Activated naive CD4-positive, alpha-beta T cell treated with anti-CD3 and anti-CD28 coated beads, Interleukin-2, amount 50 U/mL, for 72 hours (primary cell): ENCODE results near the gene BRAT1. TPM values are rescaled to one million over a fixed set of nuclear protein-coding genes. Genes with fewer than 3 reads are reported as not detected.

Experiments used
- ATAC-seq, 2 donors: fragments of 150-1000 bp; cut with Tn5 transposase; 2 replicates each; pipeline ENCODE4 v1.10.0; 2021; ENCODE audit warnings: mild to moderate bottlenecking in 2 of 2, moderate library complexity in 2 of 2
- DNase-seq, 2 donors: peaks; one replicate each; pipeline ENCODE4 v3.0.0; 2021 to 2022; ENCODE audit warnings: low spot score in 2 of 2
- H3K27ac Mint-ChIP-seq, 2 donors: one replicate each; pipeline ENCODE4 v1.8.0; 2022; ENCODE audit warnings: mild to moderate bottlenecking in 2 of 2, mixed read lengths in 2 of 2
- H3K36me3 Mint-ChIP-seq, 2 donors: one replicate each; pipeline ENCODE4 v1.8.0; 2022; ENCODE audit warnings: mixed read lengths in 2 of 2
- H3K9me3 Mint-ChIP-seq, 2 donors: one replicate each; pipeline ENCODE4 v1.8.0; 2022; ENCODE audit warnings: mixed read lengths in 2 of 2
- total RNA-seq, 2 donors: library from RNA; stranded (reverse); gene quantifications; one replicate each; pipeline ENCODE4 v1.2.3, GENCODE V29; 2022

The BRAT1 gene
- total RNA-seq, 2 donors from 2014 or later = 26.5 to 37.5 TPM

DNA sequence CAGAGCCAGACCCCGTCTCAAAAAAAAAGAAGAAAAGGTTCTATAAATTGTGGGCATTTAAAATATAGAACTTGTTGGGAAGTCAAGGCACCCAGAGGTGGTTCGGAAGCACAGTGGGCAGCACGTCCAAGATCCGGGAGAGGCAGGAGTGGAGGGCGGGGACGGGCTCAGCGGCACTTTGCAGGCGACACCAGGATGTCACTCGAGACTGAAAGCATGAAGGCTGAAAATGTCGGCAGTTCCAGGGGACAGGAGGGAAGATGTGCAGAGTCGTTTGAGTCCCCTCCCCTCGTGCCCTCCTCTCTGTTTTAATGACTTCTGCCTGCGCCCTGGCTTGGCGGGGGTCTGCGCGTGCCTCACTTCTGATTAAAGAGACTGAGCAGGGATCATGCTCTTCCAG lies 34.0 kb upstream of the BRAT1 start:
- H3K27ac Mint-ChIP-seq = peak overlapping the region in 1 of 2 donors; percentile 44
- DNase-seq (no peak), ATAC-seq (no peak)
- H3K9me3 Mint-ChIP-seq = no peaks in the 10 kb centered on the region
- H3K36me3 Mint-ChIP-seq = no peaks in the 10 kb centered on the region

DNA sequence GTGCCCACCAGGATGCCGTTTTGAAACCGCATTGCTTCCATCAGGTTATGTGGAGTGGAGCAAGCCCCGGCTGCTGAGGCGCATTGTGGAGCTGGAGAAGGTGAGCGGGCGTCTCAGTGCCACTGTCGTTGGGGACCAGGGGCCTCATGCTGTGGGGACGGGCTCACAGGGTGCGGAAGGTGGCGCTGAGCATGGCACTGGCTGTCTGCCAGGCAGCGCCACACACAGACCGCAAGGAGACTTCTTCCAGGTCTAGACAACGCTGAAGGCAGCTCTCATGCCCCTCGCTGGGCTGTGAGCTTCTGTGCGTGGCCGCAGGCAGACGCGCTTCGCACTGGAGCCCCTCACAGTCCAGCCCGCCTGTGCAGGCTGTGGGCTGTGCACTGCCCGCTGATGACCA lies 32.5 kb upstream of the BRAT1 start:
- DNase-seq (no peak), ATAC-seq (no peak)
- no peak overlapping the region for H3K27ac Mint-ChIP-seq
- H3K36me3 Mint-ChIP-seq = no peaks in the 10 kb centered on the region
- H3K9me3 Mint-ChIP-seq = no peaks in the 10 kb centered on the region

DNA sequence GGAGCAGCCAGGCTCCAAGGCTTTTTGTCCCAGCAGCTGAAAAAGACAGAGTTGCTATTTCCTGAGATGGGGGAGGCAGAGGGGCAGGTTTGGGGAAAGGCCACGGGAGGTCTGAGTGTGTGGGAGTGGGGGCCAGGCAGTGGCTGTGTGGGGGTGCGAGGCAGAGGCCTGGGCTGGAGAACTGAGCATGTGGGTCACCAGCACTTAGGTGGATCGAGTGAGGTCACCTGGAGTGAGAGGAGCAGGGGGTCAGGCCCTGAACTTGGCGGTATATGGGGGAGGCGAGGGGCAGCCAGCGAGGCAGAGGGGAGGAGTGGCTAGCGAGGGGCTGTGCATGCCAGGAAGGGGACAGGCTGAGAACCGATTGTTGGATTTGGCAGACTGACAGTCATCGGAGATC lies 31.8 kb upstream of the BRAT1 start:
- Mint-ChIP-seq H3K9me3 (no peaks in the 10 kb centered on the region), H3K36me3 (no peaks in the 10 kb centered on the region), H3K27ac (no peak overlapping the region)
- ATAC-seq (no peak), DNase-seq (no peak)

DNA sequence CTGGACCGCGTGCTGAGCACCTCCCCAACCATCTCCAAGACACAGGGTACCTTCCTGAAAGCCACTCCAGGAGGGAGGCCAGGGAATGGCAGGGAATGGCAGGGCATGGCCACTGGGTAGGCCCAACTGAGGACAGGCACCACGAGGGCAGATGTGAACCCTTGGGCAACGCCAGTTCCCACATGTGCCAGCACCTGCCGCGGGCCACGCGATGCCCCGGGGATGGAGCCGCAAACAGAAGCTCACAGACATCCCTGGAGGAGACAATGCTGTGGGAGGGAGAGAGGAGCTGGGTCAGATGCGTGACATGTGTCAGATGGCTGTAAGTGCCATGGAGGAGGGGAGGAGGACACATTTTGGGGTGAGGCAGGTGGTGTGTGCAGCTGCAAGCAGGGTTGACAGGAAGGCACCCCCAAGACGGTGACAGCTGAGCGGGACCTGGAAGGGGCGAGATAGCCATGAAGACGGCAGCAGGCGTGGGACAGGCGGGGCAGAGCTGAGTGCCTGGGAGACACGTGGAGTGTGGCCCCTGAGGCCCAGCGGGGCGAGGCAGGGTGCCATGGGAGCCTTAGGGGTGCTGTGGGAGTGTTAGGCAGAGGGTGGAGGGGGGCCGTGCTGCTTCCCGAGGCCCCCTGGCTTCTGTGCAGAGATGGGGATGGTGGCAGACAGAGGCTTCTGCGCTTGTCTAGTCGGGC lies 31.1 kb upstream of the BRAT1 start:
- H3K27ac Mint-ChIP-seq = peak overlapping the region in 1 of 2 donors; percentile 26
- no peak for DNase-seq
- no peak for ATAC-seq
- H3K9me3 Mint-ChIP-seq = no peaks in the 10 kb centered on the region
- no peaks in the 10 kb centered on the region for H3K36me3 Mint-ChIP-seq

- DNase-seq = no peak
Measured at GRCh38 chr7:2585446-2585845, 30.1 kb upstream of the BRAT1 start.

GRCh38 chr7:2583798-2584580 lies 28.7 kb upstream of the BRAT1 start:
- Mint-ChIP-seq H3K36me3 (no peaks in the 10 kb centered on the region), H3K27ac (no peak overlapping the region), H3K9me3 (no peaks in the 10 kb centered on the region)
- DNase-seq (no peak), ATAC-seq (no peak)

More at GRCh38 chr7:2585446-2585845, 30.1 kb upstream of the BRAT1 start:
- no peak overlapping the region for H3K27ac Mint-ChIP-seq
- H3K36me3 Mint-ChIP-seq = no peaks in the 10 kb centered on the region
- ATAC-seq = no peak
- no peaks in the 10 kb centered on the region for H3K9me3 Mint-ChIP-seq

DNA sequence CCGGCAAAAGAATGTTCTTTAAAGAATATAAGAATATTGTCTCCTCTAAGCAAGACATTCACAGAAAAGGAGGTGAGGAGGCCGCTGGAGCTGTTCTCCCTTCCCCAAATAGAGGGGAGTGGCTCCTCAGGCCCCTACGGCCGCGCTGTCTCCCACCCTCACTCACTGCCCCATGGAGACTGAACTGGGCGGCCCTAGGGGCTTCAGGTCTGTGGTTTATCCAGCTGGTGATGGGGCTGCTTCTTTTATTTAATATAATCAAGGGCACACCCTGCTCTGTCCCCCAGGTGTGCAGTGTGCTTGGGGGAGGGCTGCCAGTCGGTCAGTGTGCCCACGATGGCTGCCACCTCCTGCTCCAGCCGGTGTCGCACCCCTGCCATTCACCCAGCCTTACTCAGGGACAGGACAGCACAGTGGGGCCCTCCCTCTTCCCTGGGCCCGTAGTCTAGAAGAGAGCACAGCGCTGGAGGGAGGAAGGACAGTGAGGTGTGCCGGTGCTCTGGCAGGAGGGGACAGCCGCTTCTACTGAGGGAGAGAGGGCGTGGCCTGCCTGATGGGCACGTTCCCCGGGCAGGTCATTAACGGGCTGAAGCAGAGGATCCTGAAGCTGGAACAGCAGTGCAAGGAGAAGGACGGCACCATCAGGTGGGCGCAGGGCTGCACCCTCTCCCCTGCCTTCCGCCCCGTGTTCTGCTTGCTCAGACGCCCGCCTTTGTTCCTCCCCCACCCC lies 26.8 kb upstream of the BRAT1 start:
- Mint-ChIP-seq H3K9me3 (no peaks in the 10 kb centered on the region), H3K27ac (no peak overlapping the region), H3K36me3 (peaks cover 0 to under 1% of the 10 kb centered on the region in 2 donors)
- ATAC-seq (no peak), DNase-seq (no peak)

DNA sequence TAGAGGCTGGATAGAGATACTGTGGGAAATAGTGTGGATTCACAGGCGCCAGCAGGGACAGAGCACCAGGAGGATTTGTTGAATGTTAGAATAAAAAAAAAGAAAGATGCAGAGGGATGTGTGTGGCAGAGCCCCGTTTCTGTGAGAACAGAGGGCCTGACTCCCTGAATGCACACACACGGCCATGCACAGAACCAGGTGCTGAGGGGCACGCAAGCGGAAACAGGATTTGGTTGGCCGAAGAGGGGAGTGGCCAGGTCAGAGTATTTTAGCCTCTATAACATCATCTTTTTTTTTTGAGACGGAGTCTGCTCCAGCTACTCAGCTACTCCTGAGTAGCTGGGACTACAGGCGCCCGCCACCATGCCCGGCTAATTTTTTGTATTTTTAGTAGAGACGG lies 25.3 kb upstream of the BRAT1 start:
- no peak overlapping the region for H3K27ac Mint-ChIP-seq
- ATAC-seq = no peak
- peaks cover 0 to 7% of the 10 kb centered on the region in 2 donors for H3K36me3 Mint-ChIP-seq
- H3K9me3 Mint-ChIP-seq = no peaks in the 10 kb centered on the region
- no peak for DNase-seq

DNA sequence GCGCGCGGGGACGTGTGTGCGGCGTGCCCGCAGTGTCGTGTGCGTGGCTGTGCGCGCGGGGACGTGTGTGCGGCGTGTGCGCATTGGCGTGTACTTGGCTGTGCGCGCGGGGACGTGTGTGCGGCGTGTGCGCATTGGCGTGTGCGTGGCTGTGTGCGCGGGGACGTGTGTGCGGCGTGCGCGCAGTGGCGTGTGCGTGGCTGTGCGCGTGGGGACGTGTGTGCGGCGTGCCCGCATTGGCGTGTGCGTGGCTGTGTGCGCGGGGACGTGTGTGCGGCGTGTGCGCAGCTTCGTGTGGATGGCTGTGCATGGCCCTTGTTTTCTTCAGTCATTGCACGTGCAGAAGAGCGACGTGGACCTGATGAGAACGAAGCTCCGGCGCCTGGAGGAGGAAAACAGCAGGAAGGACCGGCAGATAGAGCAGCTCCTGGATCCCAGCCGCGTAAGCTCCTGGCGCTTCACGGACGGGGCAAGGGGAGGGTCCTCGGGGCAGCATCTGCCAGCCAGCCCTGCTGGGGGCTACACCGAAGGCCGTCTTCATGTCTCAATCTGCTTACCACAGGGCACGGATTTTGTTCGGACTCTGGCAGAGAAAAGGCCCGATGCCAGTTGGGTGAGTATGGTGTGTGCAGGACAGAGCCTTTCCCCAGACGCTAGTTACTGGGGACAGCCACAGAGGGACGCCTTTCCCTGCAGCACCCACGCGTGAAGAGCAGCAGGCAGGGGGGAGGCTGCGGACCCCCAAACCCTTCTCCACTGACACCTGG lies 22.8 kb upstream of the BRAT1 start:
- no peaks in the 10 kb centered on the region for H3K9me3 Mint-ChIP-seq
- no peak for DNase-seq
- peaks cover 0 to 7% of the 10 kb centered on the region in 2 donors for H3K36me3 Mint-ChIP-seq
- no peak for ATAC-seq
- H3K27ac Mint-ChIP-seq = no peak overlapping the region

- no peaks in the 10 kb centered on the region for H3K9me3 Mint-ChIP-seq
- H3K27ac Mint-ChIP-seq = no peak overlapping the region
- H3K36me3 Mint-ChIP-seq = peaks cover 0 to 7% of the 10 kb centered on the region in 2 donors
- ATAC-seq (no peak), DNase-seq (no peak)
Measured at GRCh38 chr7:2576742-2577491, 21.6 kb upstream of the BRAT1 start.

DNA sequence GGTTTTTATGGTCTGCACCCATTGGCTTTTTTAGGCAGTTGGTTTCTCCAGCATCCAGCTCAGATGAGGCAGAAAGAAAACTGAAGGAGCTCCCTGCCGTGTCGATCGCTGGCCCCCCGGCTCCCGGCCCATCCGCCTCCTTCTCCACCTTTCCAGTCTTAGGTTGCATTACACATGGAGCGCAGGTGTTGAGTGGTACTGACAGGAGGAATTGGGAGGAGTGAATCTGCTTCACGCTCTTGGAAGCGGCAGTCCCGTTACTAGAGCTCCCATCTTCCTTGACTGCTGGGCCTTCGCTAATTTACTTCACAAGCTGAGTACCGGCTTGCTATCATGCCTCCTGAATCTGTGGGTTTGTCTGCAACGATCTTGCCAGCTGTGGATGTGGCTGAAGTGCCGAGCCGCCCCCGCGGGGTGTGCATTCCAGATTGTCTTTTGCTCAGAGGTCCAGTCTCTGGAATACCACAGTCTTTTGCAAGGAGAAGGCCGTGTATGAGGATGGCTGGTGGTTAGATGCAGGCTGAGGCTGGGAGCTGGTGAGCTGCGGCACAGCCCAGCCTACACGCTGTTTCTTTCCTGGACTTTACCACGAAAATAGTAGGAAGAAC lies 20.5 kb upstream of the BRAT1 start:
- ATAC-seq (no peak), DNase-seq (no peak)
- Mint-ChIP-seq H3K36me3 (peaks cover 0 to 7% of the 10 kb centered on the region in 2 donors), H3K27ac (no peak overlapping the region), H3K9me3 (no peaks in the 10 kb centered on the region)

- no peaks in the 10 kb centered on the region for H3K9me3 Mint-ChIP-seq
- ATAC-seq = no peak
- DNase-seq = no peak
- H3K27ac Mint-ChIP-seq = peak overlapping the region in 1 of 2 donors; percentile 61
- peaks cover 0 to 7% of the 10 kb centered on the region in 2 donors for H3K36me3 Mint-ChIP-seq
Measured at GRCh38 chr7:2575046-2575732, 19.9 kb upstream of the BRAT1 start.

GRCh38 chr7:2573761-2574160 lies 18.4 kb upstream of the BRAT1 start:
- Mint-ChIP-seq H3K36me3 (peaks cover 0 to 7% of the 10 kb centered on the region in 2 donors), H3K9me3 (no peaks in the 10 kb centered on the region), H3K27ac (no peak overlapping the region)
- no peak for DNase-seq
- no peak for ATAC-seq

DNA sequence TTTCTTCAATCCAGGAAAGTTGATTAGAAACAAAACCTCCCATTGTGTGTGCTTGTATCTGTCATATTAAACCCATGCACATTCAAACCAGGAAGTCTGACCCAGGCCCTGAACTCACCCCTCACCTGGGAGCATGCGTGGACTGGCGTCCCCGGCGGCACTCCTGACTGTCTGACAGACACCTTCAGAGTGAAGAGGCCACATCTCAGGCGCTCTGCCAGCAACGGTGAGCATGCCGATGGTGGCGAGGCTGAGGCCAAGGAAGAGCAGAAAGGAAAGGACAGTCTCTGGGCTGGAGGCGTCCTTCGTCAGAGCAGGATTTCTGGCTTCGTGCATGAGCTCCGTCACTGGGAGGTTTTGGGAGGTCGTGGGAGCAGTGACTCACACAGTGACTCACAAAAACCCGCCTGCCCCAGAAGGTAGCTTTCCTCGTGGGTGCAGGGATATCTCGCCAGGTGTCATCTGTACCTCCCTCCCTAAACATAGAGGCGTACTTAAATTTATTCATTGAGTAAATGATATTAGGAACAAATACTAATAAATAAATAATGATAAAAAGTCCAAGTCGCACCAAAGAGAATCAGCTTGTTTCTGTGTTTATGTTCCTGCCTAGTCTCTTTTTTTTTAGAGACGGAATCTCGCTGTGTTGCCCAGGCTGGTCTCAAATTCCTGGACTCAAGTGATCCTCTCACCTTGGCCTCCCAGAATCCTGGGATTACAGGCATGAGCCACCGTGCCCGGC lies 16.9 kb upstream of the BRAT1 start:
- DNase-seq (no peak), ATAC-seq (peak; percentile 39 to 71)
- Mint-ChIP-seq H3K27ac (no peak overlapping the region), H3K9me3 (no peaks in the 10 kb centered on the region), H3K36me3 (peaks cover 0 to 7% of the 10 kb centered on the region in 2 donors)

DNA sequence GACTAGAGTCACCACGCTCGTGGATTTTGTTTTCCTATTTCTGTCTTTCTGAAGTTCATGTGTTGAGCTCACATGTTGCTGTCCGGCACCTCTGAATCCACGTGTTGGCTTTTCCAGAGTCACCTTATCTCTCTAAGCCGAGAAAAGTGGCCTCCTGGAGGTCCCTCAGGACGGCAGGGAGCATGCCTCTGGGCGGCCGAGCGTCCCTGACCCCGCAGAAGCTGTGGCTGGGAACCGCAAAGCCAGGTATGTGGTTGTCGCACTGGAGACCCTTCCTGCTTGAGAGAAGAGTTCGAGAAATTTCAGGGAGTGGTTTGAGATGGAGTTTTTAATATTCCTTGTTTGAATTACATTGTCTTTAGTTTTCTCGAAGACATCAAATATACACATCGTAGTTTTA lies 16.1 kb upstream of the BRAT1 start:
- Mint-ChIP-seq H3K36me3 (no peaks in the 10 kb centered on the region), H3K27ac (no peak overlapping the region), H3K9me3 (no peaks in the 10 kb centered on the region)
- DNase-seq = no peak
- no peak for ATAC-seq
